Esophagus muscularis mucosa (tissue), 4 donors: ENCODE data around the gene KIAA1191.

Experiments used
- EP300 ChIP-seq: sonication (generic); formaldehyde crosslinking; IDR thresholded peaks from one replicate; pipeline ENCODE4 v1.6.1; 2017; ENCODE audit warnings: antibody characterized with exemption
- POLR2A ChIP-seq: fragments of 450-650 bp; IDR thresholded peaks from one replicate; pipeline ENCODE4 v1.6.1; 2017; ENCODE audit warnings: antibody characterized with exemption, moderate library complexity, mild to moderate bottlenecking, low read depth
- POLR2AphosphoS5 ChIP-seq, 2 donors: sonication (generic); formaldehyde crosslinking; IDR thresholded peaks; one replicate each; pipeline ENCODE4 v1.6.1; 2017; ENCODE audit warnings: antibody characterized with exemption in 2 of 2
- TF ChIP-seq, protein P1 (sequence below), 3 experiments: fragments of 200-600 bp in 2 of 3; fragments of 450-650 bp in 1 of 3; sonication (generic) in 2 of 3; IDR thresholded peaks; one replicate each; pipeline ENCODE4 v1.5.1; 2017 to 2019; ENCODE audit warnings: antibody characterized with exemption in 3 of 3, mild to moderate bottlenecking in 2 of 3, moderate library complexity in 1 of 3

DNA sequence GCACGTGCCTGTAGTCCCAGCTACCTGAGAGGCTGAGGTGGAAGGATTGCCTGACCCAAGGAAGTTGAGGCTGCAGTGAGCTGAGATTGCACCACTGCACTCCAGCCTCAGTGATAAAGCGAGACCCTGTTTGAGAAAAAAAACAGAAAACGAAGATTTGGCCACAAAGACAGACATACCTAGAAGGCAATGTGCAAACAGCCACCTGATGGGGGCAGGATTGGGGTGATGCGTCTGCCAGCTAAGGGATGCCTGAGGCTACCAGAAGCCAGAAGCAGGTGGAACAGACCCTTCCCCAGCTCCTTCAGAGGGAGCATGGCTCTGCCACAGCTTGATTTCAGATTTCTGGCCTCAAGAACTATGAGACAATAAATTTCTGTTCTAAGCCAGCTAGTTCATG lies 29.9 kb upstream of the KIAA1191 start:
- TF ChIP-seq, protein P1, sequence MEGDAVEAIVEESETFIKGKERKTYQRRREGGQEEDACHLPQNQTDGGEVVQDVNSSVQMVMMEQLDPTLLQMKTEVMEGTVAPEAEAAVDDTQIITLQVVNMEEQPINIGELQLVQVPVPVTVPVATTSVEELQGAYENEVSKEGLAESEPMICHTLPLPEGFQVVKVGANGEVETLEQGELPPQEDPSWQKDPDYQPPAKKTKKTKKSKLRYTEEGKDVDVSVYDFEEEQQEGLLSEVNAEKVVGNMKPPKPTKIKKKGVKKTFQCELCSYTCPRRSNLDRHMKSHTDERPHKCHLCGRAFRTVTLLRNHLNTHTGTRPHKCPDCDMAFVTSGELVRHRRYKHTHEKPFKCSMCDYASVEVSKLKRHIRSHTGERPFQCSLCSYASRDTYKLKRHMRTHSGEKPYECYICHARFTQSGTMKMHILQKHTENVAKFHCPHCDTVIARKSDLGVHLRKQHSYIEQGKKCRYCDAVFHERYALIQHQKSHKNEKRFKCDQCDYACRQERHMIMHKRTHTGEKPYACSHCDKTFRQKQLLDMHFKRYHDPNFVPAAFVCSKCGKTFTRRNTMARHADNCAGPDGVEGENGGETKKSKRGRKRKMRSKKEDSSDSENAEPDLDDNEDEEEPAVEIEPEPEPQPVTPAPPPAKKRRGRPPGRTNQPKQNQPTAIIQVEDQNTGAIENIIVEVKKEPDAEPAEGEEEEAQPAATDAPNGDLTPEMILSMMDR (IDR thresholded peaks at IDR 0.05) = no peak
- no peak for TF ChIP-seq POLR2AphosphoS5 (IDR thresholded peaks at IDR 0.05)
- TF ChIP-seq EP300 = no peak
- no peak for TF ChIP-seq POLR2A
